ENCODE measurements around the gene TERF2IP.

The TERF2IP gene, protein sequence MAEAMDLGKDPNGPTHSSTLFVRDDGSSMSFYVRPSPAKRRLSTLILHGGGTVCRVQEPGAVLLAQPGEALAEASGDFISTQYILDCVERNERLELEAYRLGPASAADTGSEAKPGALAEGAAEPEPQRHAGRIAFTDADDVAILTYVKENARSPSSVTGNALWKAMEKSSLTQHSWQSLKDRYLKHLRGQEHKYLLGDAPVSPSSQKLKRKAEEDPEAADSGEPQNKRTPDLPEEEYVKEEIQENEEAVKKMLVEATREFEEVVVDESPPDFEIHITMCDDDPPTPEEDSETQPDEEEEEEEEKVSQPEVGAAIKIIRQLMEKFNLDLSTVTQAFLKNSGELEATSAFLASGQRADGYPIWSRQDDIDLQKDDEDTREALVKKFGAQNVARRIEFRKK

DNA sequence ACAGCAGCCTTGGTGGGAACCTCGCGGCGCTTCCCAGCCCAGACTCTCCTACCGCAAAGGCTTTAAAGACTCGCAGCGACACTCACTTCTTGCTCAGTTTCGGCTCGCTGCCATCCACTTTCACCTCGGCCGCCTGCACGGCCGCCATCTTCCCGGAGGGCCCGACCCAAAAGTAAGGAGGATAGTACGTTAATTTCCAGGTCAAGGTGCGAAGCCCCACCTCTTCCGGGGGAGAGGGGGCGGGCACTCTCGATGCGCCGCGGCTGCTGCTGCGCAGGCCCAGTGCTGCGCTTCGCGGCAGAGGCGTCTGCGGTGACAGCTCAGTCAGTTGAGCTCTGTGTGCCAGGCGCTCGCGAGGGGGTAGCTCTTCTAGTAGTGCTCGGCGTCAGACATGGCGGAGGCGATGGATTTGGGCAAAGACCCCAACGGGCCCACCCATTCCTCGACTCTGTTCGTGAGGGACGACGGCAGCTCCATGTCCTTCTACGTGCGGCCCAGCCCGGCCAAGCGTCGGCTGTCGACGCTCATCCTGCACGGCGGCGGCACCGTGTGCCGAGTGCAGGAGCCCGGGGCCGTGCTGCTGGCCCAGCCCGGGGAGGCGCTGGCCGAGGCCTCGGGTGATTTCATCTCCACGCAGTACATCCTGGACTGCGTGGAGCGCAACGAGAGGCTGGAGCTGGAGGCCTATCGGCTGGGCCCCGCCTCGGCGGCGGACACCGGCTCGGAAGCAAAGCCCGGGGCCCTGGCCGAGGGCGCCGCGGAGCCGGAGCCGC, at the start of gene TERF2IP, which contains the start of gene KARS1:
TERF2IP (plus strand) TSS at position 282 of the 773 bp plus-strand sequence; CDS start at position 392, 110 bp downstream.
KARS1 (minus strand) TSS at position 174 of the 773 bp plus-strand sequence; CDS start at position 148, 26 bp downstream.
- peak; percentile 96 for DNase-seq

DNA sequence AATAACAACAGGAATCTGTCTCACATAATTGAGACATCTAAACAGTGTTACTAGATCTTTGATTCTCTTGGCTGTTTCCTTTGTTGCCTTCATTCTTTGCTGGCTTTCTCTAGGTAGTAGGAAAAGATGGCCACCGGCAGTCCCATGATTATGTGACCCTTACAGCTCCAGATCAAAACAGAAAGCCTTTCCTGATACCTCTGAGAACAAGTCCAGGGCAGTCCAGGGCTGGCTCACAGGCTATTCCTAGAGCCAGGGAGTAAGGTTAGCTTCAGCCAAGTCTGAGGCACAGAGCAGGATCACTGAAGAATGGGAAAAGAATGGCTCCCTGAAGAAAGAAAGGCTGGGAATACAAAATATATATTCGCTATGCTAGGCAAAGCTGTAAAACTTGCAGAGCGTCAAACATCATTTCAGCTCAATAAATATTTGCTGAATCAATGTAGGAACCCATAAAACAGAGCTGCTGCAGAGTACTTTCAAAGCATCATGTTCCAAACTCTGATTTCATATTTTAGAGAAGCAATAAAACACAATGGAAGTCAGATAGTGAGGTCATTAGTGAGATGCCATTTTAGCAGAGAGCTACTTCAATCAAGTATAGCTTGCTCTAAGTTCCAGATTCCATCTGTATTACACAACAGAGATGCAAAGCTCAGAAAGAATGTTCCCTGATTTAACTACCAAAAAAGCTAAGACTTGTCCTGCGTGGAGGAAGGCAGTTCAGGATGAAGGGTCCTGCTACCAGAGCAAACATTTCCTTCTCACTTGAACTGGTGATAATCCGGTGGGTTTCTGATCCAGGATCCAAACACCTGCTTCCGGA, 47.9 kb upstream of the TERF2IP start:
- no peak for DNase-seq

DNA sequence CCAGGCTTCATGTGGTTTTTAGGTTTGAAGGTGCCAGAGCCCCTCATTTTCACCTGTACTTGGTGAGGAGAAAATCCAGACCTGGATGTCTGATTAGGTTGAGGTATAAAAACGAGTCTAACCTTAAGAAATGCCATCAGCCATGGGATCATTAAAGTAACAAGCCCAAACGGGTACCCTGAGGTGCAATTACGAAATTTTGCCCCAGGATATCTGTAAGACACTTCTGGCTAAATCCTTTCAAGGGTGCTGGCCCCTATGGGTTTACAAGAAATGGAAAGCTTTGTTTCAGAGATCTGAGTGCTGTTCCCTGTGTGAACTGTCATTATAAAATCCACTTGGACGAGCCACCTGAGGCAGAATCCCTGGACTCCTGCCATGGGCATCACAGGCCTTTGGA, 44.3 kb upstream of the TERF2IP start:
- DNase-seq, result no peak

DNA sequence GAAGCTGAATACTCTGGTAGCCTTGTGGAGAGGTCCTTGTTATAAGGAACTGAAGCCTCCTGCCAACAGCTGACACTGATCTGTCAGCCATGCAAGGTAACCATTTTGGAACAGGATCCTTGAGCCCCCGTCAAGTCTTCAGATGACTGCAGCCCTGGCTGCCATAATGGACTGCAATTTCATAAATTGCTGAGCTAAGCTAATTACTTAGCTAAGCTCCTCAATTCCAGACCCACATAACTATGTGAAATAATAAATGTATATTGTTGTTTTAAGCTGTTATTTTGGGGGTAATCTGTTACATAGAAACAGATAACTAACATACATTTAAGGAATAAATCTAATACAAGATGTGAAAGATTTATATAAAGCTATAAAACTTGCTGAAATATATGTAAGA, 41.1 kb upstream of the TERF2IP start:
- DNase-seq, result no peak

DNA sequence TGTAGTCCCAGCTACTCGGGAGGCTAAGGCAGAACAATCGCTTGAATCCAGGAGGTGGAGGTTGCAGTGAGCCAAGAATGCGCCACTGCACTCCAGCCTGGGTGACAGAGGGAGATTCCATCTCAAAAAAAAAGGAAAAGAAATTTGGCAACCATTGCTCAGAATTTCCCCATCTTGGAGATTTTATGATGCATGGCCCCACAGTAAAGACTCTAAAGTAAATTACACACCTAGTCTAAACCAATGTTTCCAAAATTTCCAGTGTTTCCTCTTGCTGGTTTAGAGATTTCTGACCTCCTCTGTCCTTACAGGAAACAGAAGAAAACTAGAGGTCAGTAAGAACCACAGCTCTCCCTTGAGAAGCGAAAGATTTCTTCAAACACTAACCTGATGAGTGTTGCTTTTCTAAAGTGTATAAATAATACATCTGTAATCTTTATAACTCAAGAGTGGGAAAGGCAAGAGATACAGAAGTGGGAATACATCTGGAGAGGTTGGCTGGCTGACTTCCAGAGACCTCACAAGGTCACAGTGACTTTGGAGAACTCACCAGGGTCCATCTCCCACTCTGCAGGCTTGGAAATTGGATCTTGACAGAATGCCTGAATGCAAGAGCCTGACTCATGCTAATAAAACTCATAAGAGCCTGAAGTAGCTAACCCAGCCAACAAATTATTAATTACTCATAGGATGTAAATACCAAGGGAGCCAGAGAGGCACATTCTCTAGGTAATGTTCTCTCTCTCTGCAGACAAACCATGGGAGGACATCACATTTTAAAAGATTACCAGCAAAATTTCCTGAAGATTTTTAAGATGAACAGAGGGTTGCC, 33.3 kb upstream of the TERF2IP start:
- no peak for DNase-seq

DNA sequence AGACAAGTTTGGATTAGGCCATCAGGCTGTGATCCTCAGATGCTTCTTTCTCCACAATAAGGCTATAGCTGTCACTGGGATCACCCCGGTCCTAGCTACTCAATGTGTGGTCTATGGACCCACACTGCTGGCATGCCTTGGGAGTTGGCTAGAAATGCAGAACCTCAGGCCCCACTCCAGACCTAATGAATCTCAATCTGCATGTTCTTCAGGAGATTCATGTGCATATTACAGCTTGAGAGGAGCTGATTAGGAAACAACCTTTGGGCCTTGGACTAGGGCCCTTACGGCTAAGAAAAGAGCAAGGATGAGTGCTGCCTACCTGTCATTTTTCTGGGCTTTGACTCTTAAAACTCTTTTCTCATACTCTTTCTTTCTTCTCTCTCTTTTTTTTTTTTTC, 32.0 kb upstream of the TERF2IP start:
- DNase-seq, result no peak

DNA sequence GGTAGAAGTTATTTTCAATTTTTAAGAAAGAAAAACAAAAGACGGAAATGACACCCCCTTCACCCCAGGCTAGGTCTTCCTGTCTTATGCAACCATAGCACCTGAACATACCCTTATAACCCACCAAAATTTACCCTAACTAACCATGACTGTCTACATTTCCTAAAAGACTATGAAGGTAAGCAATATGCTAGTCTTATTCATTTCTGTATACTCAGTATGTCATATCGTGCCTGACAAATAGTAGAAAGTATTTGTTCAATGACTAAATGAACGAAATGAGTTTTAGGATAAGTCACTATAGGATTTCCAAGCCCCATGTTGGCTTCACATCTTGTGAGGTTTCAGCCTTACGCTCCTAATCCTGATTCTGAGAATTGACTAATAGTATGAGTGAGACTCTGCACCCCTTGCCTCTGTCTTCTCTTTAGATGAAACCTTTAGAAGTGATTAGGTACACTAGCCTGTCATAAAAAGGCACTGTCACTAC, 31.0 kb upstream of the TERF2IP start:
- no peak for DNase-seq

DNA sequence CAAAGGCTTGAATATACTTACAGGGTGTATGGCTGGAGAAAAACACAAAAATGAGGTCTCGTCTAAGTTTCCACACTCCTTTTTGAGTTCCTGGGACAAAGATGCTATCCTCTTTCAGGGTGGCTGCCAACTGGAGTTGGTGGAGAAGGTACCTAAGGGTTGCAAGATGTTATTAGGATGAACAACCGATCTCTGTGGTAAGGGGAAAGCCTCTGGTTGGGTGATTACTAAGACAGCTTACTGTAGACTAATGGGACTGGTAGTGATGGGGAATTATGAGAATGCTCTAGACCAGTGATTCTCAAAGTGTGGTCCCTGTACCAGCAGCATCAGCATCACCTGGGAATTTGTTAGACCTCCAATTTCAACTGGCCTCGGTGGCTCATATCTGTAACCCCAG, 30.5 kb upstream of the TERF2IP start:
- DNase-seq, result no peak

DNA sequence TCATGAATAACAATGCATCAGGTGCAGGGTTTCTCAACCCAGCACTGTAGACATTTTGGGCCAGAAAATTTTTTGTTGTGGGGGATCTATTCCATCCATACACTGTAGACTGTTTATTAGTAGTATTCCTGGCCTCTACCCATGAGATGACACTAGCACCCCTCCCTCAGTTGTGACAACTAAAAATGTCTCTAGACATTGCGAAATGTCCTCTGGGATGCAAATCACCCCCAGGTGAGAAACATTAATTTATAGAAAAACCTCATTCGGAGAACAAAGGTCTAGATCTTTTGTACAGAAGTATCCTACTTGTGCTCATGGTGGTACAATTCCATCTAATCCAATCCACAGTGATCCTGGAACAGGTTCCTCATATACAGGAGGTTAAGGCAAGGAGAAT, 28.8 kb upstream of the TERF2IP start:
- no peak for DNase-seq

DNA sequence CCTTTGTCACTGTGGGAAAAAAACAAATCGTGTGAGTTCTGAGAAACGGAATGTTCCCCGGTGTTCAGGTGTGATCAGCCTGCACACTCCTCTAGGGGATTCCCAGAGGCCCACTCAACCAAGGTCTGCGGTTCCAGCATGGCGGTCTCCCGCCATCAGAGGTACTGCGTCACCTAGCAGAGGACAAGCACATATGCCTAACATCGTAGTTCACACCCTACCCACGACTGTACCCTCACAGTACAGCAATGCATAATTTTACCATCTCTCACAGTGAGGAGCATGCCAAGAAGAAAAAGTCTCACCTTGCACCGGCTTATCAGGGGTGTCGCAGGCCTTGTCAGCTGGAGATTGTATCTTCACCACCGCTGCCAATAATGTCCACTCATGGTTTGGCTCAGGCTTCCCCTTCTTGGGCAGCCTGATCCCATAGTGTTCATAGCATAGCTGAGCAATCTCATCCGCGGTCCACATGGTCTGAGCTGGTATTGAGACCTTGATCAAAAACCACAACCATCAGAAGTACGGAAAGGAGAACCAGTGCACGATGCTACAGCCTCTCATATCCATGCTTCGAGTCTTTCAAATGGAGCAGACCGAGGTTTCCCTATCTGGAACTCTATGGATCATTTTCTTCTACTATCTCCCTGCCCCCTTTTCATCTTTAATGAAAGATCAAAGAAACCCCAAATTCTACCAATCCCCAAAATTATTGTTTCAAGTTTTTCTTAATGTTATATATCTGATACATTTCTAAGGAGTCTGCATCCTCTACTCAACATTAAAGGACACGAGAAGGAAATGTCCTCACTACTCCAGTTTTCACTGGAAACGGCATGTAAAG, 27.0 kb upstream of the TERF2IP start:
- no peak for DNase-seq

DNA sequence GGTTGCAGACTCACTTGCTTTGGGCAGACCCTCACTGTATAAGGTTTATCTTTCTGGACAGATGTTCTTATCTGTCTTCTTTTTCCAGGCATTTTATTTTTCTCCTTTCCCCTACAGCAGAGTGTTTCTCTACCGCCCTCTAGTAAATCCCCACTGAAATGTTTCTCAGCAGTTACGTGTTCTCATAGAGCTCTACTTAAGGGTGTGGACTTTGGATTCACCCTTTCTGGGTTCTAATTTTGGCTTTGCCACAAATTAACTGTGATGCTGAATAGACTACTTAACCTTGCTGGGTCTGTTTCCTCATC, 26.4 kb upstream of the TERF2IP start:
- DNase-seq, result no peak

DNA sequence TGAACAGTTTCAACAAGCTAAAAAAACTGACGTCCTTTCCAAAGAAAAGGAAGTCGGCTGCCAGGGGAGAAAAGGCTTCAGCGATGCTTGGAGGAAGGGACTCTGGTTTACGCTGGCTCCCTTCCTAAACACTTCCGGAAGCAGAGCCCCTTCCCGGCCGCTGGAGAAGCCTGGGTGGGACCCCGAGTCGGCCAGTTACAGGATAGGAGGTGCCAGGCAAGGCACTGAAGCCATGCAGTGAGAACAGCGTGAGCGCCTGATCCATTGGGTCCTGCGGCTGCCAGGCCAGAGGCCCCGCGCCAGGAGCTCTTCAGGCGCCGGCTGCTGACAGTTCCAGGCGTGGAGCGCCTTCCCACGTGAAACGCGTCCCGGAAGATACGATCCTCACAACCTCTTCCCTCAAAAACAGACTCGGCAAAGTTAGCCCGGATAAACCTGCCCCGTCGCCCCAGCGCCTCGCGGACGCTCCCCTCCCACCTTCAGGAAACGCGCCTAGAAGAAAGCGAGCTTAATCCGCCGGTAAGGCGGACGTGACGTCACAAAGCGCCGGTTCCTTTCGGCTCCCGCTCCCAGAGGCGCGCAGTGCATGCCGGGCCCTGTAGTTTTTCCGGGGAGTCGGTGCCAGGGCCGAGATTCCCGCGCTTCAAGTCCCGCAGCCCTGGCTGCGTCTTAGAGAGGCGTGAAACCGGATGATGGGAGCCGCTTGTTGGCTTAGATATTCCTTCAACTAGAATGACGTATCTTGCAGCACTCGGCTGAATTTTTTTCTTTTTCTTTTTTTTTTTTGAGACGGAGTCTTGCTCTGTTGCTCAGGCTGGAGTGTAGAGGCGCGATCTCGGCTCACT, 24.6 kb upstream of the TERF2IP start, which contains the start of gene ADAT1:
ADAT1 (minus strand) TSS at position 521 of the 845 bp plus-strand sequence. CDS start 2,482 bp downstream, outside the sequence.
- peak; percentile 99 for DNase-seq

DNA sequence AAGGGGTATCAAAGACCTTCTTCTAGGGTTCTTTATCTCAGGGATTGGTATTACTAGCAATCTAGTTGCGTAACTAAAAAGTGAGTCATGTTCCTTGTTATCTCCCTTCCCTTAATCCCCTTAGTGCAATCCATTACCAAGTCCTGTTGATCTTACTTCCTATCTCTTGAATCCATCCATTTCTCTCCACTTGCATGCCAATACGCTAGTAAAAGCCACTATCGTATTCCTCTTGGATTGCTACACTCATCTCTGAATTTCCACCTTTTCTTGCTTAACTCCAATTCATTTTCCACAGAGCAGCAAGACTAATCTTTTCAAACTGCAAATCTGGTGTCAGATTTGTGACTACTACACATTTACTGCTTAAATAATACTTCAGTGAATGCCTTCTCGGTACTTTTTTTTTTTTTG, 22.6 kb upstream of the TERF2IP start:
- no peak for DNase-seq

DNA sequence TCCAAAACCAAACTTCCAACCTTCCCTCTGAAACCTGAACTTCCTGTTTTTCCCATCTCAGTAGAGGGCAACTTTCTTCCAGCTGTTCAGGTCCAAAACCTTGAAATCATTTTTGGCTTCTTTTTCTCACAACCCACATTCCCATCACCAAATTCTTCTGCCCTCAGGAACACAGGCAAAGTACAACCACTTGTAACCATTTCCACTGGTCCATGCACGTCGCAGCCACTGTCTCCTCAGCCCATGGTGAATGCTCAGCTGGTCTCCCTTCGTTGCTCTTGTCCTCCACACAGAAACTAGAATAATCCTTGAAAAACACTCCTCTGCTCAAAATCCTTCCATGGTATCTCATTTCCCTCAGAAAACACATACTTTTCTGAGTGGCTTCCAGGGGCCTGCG, 20.8 kb upstream of the TERF2IP start:
- no peak for DNase-seq

DNA sequence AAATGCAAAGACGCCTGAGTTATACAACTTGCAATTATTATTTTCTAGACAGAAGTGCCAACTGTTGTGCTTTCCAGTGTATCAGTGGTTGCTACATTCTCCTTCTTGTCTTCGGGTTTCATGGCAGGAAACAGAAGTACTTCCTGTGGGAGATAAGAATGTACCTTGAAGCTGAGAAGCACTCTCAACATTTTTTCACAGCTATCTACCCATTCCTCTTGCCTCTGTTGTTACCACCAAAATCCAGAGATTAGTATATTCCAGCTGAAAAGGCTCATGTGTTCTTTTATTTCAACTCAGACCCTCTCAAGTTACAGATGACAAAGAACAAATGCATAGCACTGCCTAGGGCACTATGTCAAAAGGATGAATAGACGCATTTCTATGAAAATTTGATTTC, 19.7 kb upstream of the TERF2IP start:
- no peak for DNase-seq

DNA sequence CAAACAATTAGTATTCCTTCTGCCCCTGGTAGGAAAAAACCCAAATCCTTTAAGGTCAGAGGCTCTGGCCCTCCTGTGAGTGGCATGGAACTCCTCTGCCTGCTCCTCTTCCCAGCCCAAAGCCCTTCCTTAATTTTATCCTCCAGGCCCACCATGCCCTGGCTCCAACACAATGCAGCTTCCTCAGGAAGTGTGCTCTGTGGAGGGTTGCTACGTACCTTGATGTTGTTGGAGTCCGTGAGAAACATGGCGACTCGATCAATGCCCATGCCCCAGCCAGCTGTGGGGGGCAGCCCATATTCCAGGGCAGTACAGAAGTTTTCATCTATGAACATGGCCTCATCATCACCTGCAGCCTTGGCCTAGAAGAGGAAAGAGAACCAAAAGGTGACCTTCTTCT, 19.2 kb upstream of the TERF2IP start:
- DNase-seq, result no peak

DNA sequence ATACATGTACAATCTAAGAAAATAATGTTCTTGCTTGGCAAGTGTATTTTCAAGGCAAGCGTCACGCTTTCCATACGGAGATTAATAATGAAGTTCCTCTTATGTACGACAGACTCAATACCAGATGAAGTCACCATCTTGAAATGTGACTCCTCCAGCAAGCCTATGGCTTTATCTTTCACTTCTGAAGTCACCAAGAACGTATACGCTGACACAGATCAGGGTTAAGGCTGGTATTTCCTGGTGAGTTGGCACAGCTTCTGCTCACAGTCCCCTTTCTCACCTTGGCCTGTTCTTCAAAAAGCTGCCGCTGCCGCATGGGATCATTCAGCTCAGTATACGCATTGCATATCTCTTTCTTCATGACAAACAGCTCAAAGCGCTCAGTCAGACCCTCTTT, 18.4 kb upstream of the TERF2IP start:
- no peak for DNase-seq

DNA sequence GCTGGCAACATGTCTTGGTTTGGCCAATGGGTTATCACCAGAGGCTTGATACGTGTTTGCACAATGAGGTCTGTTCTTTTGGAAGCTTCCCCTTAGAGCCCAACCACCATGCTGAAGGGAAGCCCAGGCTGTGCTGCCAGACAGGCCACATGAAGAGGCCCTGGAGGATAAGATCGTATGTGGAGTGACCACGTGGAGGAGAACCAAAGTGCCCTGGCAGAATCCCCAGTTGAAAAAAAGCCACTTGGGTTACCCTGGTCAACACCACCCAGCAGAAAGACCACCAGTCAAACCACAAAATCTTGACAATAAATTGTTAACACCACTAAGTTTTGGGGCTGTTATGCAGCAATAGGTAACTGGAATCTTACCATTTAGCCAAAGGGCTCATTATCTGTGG, 17.5 kb upstream of the TERF2IP start:
- no peak for DNase-seq

DNA sequence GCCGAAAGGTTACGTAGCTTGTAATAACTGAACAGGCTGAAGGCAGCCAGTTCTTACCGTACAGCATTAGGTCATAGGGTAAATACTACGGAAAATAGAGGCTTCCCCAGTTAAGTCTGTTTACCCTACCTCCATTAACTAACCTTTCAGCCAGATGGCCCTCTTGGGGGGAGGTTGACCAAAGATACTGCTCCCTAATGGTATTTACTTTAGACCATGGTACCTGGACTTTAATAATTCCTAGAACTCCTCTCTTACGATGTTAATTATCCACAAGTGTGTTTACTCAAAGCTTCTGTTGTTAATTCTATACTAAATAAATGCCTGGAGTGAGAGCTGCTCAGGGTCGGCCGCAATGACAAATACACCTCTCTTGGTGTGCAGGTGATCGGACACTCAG, 14.7 kb upstream of the TERF2IP start:
- DNase-seq, result no peak

DNA sequence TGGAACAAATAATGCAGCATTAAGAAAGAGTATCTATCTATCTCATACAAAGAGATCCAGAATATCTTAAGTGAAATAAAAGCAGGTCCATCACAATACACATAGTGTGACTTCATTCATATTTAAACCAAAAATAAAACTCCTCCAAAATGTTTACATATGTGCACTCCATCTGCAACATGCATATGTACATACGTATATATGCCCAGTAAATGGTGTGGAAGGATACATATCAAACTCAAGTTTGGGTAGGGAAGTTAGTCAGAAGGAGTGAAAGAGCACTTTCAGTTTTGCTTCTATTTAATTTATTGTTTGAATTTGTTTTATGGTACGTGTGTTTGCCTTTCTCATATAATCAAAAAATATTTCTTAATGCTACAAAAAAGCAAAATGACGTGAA, 12.5 kb upstream of the TERF2IP start:
- DNase-seq, result no peak
